GM12874 (cell line): Measurements from ENCODE around the gene AGA.

Experiments used
- TF ChIP-seq, protein P1 (sequence below): IDR thresholded peaks from 2 replicates; pipeline ENCODE4 v1.5.1; 2011; ENCODE audit warnings: low read depth, mild to moderate bottlenecking, control low read depth, low read length, moderate library complexity; ENCODE audit not compliant: insufficient read depth

The AGA gene

DNA sequence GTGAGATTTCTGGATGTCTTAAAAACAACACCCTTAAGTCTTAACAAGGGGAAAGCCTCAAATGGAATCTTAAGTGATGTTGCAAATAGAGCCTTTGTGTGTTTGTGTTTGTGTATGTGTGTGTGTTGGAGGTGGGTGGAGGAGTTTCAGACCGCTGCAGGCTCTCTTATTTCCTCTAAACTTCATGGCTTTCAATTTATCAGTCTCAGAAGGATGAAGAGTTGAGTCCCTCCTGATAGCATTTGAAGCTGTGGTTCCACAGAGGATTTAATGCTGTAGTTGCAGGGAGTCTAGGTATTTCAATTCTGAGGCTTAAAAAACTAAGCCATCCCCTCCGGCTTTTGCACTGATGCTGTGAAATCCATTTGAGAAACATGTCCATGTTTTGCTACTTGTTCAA, 4.3 kb upstream of the AGA start:
- TF ChIP-seq, protein P1, sequence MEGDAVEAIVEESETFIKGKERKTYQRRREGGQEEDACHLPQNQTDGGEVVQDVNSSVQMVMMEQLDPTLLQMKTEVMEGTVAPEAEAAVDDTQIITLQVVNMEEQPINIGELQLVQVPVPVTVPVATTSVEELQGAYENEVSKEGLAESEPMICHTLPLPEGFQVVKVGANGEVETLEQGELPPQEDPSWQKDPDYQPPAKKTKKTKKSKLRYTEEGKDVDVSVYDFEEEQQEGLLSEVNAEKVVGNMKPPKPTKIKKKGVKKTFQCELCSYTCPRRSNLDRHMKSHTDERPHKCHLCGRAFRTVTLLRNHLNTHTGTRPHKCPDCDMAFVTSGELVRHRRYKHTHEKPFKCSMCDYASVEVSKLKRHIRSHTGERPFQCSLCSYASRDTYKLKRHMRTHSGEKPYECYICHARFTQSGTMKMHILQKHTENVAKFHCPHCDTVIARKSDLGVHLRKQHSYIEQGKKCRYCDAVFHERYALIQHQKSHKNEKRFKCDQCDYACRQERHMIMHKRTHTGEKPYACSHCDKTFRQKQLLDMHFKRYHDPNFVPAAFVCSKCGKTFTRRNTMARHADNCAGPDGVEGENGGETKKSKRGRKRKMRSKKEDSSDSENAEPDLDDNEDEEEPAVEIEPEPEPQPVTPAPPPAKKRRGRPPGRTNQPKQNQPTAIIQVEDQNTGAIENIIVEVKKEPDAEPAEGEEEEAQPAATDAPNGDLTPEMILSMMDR: no peak

DNA sequence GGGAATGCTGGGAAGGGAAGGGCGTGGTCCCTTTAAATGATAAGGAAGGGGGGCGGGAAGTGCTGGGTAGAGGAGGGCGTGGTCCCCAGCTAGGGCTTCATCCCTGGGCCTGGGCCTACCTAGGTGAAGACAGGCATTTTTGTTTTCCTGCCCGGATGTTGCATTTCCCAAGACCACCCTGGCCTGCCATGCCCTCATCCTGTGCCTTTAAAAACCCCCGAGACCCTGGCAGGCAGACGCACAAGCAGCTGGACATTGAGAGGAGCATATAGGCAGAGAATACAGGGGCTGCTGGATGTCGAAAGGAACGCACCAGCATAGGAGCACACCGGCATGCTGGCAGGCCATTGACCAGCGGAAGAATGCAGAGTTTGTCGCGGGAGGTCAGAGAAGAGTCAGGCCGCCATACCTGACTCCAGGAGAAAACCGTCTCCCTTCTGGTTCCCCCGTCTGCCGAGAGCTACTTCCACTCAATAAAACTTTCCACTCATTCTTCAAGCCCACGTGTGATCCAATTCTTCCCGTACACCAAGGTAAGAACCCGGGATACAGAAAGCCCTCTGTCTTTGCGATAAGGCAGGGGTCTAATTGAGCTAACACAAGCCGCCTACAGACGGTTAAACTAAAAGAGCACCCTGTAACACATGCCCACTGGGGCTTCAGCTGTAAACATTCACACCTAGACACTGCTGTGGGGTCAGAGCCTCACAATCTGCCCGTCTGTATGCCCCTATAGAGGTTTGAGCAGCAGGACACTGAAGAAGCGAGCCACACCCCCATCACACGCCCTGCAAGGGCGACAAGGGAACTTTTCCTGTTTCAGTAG, 2.9 kb upstream of the AGA start:
- TF ChIP-seq, protein P1: no peak

DNA sequence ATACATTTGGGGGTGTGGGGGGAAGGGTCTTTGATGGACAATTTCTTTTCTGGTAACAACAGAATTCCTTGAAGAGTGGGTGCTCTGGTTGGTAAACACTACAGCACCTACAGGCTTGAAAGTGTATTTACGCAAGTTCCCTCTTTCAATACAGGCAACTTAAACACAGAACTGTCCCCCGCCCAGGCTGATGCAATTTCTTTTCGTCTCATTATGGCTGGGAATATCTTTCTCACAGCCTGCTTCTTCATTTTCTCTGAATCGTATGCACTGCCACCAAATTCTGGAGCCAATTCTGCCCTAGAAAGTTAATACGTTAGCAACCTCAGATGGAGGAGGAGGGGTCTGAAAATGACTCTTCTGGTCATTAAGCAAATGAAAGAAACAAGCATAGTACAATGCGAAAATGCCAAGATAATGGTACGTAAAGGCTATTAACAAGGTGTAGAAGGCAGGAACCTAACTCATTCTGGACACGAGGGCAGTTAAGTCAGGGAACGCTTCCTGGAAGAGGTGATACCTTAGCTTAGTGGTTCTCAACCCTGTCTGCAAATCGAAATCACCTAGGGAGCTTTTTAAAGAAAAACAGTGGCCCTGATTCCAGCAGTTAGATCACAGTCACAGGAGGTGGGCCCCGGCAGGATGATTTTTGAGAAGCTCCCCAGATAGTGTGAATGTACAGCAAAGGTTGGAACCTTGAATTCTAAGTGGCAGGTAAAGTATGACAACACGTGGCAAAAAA, 1.0 kb downstream of the AGA start:
- TF ChIP-seq, protein P1: peak; percentile 35; the same call in 1 of the 2 replicates

GRCh38 chr4:177436456-177436855, 5.8 kb downstream of the AGA start:
- TF ChIP-seq, protein P1: no peak

DNA sequence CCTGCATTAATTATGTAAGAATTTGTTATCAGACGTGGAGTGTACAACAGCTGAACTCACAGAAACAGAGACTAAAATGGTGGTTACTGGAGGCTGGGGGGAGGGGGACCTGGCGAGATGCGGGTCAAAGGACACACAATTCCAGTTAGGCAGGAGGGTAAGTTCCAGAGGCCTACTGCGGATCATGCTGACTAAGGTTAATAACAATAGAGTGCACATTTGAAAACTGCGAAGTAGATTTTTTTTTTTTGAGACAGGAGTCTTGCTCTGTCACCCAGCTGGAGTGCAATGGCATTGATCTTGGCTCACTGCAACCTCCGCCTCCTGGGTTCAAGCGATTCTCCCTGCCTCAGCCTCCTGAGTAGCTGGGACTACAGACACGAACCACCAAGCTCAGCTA, 7.6 kb downstream of the AGA start:
- TF ChIP-seq, protein P1: no peak

- TF ChIP-seq, protein P1: no peak
These were observed 15.0 kb downstream of the AGA start for GRCh38 chr4:177427192-177427591.

DNA sequence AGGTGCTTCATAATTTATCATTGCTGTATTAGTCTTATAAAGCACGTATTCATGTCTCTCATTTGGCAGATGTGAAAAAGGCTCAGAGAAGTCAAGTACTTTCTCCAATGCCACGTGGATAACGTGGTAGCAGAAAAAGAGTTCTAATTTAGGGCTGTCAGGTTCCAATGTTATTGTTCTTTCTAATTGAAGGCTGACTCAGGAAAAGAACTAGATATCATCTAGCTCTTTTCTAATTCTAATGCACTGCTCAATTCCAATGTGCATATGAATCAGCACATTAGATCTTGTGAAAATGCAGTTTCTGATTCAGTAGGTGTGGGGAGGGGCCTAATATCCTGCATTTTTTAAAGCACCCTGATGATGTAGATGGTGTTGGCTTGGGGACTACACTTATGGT, 22.8 kb downstream of the AGA start:
- TF ChIP-seq, protein P1: no peak
